GM19193 (cell line): Measurements from ENCODE around the gene MAP6.

Source experiments
- POLR2A ChIP-seq: IDR thresholded peaks from 4 replicates; pipeline ENCODE4 v1.6.1; 2011; ENCODE audit not compliant: insufficient read depth, insufficient read length; ENCODE audit errors: extremely low read depth

Gene MAP6

DNA sequence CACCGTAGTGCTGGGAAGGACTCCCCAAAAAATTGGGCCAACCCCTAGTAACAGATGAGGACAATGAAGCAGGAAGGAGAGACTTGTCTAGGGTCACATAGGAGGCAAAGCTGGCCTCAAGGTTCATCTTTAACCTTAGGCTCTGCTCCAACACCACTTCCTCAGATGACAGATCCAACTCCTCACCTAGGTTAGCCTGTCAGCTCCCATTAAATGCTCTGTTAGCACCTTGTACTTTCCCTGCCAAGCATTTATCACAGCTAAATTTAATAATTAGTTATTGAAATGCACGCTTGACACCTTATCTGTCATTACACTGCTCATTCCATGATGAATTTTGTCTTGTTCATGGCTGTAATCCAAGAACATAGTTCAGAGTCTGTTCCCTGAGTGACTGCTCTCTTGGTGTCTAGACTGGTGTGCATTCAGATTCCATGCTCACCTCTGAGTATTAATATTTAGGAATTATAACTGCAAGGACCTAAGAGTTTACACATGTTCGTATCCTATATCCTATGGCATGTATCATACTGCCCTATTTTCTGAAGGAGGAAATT is 18.6 kb downstream of the MAP6 start:
- no peak for TF ChIP-seq POLR2A

DNA sequence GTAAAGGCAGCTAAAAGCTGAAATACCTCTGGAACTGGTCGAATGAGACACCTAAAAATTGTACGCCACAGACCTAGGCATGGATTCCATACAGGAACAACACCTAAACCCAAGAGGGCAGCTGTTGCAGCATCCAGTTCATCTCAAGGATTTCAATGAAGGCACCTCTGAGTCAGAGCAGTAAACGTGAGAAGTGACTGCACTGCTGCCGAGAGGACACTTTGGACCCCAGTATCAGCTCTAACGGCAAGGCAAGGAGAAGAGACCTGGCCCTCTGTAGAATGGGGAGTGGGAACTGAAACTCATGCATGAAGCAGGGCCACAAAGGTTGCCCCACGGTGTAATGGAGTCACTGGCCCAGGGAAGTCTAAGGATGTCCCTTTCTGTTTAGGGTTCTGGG is 23.9 kb downstream of the MAP6 start:
- TF ChIP-seq POLR2A: no peak

DNA sequence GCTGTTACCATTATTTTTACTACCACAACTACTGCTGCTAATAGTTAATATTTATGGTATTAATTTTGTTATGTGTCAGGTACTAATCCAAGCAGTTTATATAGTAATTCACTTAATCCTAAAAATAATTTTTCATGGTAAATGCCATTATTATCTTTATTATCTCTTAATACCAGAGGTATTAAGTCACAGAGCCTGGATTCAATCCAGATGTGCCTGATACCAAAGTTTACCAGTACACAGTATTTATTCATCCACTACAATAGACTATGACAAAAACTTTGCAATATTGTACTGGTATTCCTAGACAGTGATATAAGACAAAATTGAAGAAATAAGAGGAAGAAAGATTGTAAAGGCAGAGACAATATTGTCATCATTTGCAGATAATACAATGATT is 24.5 kb downstream of the MAP6 start:
- no peak for TF ChIP-seq POLR2A

DNA sequence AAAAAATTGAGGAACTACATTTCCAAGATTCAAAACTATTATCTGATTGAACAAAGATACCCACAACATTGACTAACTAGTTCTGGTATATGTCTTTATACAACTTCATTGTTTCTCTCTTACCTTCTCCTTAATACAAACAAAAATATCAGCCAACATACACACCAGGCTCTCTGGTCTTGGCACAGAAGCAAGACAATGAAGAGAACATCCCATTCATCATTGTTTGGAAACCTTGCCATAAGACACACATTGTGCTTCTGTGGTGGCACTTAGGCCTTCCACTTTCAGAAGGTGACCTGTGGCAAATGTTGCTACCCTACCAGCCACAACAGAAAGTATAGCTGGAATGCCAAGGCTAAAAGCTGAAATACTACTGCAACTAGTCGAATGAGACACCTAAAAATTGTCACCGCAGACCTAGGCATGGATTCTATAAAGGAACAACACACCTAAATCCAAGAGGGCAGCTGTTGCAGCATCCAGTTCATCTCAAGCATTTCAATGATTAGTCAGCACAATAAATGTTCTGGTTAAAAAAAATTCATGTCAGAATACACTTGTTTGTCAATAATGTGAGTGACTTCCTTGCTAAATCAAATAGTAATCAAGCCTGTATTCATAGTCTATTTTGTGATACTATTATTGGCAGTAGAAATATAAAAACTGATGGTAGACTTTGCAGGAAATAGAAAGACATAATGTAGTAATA is 26.3 kb downstream of the MAP6 start:
- no peak for TF ChIP-seq POLR2A

DNA sequence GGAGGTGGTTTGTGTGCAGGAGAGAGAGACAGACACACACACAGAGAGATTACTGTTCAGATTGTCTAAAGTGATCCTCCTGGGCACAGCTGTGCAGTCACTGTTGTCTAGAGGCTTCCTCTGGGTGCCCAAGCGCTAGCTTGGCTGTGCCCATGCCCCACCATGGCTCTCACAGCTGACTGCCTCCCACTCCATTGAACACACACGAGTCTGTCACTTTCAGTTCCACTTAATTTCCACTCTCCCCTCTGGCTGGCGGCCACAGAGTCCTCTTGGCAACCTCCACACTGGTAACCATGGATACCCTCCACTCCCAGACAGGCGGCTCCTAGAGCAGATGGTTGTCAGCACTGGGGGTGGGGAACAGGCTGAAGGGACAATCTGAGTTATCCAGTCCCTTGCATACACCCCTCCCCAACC is 29.1 kb downstream of the MAP6 start:
- TF ChIP-seq POLR2A: no peak

DNA sequence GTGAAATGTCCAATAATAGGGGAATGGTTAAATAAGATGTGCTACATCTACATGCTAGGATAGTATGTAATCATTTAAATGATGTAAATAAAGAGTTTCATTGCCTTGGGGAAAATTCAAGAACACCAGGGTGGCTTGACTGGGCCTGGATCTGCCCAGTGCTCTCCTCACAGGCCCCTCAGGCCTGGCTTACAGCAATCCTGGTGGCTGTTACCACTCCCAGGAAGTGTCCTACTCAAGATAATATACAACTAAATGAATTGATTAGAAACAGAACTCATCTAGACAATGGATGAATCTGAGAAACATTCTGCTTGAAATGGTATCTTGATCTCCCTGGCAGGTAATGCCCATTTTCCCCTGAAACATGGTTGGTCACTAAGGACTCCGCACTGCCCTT is 30.8 kb downstream of the MAP6 start:
- no peak for TF ChIP-seq POLR2A

DNA sequence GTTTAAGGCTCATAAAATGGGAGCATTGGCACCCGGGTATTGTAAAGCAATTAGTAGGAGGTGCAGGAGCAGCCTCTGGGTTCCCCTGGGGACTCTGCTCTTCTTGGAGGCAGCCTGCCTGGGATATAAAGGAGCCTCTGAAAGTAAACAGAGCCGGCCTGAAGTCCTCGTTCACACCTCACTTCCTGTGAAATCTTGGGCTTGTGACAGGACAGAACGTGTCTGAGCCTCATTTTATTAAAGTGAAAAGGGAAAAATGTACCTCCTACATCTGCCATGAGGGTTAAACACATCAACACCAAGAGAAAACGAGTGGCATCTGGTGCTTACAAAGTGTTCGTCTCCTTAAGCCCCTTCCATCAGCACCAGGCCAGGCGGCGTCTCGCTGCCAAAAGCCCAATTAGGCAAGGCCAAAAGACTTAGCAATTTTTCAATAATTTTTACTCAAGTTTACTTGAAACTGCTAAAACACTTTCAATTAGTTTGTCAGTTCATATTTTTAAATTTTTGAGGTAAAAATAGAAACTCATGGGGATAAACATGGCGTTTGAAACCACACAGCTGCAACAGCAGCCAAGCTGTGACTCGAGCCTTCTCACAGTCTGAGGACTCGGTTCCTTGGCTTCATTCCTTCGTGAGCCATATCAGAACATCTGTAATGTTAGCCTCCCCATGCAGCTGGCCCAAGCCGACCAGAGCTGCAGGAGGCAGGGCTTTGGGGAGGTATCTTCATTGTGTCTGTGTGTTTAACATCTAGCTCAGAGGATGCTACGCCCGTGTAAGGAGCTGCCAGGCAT is 33.6 kb downstream of the MAP6 start:
- TF ChIP-seq POLR2A: no peak

DNA sequence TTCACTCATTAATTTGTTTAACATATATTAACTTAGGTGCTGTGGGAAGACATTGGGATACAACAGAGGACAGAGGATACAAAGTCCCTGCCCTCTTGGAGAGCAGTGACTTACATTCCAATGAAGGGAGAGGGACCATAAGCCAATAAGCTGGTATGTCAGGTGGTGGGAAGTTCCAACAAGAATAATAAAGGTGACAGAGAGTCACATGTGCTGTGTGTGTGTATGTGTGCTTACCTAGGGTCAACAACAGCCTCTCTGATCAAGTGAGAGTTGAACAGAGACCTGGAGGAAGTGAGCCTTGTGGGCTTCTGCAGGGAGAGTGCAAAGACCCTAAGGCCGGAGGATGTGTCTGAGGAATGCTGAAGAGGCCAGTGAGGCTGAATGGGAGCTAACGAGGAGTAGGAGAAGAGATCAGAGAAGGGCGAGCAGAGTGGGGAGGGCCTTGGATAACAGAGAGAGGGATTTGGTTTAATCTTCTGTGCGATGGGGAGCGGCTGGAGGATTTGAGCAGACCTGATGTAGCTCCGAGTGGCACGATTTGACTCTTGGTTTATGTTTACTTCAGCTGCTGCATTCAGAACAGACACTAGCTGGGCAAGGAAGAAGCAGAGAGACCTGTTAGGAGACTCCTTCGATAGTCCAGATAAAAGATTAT is 35.3 kb downstream of the MAP6 start:
- TF ChIP-seq POLR2A: no peak

DNA sequence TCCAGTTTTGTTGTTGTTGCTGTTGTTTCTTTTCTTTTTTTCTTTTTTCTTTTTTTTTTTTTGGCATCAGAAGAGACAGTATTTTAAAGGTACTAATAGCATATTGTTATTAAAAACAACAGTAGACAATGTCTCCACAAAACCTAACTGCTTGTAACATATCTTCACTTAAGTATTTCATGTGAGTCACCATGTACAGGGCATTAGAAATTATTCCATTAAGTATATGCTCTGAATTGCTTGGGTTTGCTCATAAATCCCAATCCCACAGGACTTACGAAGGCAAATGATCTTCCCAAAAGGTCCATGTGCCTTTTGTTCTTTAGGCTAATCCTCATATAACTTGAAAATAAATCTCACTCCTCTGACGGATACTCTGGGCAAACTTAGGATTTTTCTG is 35.9 kb downstream of the MAP6 start:
- TF ChIP-seq POLR2A: no peak

DNA sequence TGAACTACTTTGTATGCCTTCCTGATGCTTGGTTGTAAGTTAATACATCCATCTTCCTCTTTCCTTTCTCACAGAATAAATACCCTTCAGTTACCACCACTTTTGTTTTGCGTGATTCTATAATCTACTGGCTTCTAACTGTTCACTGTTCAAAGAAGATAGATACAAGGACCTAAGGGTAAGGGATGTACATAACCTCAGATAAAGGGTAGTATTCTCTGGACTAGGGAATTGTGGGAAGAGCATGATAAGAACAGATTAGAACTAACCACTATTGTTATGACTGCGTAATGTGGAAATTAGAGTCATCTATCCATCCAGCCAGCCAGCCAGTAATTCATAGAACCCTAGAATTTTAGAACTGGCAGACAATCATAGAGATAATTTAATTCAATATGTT is 36.4 kb downstream of the MAP6 start:
- TF ChIP-seq POLR2A: no peak

DNA sequence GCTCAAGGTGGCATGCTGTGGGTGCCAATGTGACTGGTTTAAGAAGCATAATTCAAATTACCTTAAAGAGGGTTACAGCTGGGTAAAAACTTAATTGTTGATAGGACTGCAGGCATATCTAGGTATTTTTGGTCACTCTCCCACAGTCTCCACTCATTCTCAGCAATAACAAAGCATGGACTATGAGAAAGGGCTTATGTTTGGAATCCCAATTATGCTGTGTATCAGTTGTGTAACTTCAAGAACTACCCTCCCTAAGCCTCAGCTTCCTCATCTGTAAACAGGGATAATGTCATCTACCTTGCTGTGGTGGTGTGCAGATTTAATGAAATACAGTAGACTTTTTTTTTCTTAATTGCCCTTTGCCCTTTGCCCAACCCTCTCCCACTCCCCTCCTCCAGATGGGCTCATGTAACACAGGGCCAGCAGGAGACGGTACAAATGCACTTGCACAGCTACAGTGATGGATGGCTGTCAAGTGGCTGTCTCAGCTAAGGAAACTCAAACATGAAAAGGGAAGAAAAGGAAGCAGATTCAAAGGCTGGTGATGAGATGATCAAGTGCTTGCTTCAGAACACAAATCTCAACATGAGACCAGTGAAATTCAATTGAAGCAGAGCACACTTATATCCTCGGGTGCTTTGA is 37.6 kb downstream of the MAP6 start:
- TF ChIP-seq POLR2A: no peak

DNA sequence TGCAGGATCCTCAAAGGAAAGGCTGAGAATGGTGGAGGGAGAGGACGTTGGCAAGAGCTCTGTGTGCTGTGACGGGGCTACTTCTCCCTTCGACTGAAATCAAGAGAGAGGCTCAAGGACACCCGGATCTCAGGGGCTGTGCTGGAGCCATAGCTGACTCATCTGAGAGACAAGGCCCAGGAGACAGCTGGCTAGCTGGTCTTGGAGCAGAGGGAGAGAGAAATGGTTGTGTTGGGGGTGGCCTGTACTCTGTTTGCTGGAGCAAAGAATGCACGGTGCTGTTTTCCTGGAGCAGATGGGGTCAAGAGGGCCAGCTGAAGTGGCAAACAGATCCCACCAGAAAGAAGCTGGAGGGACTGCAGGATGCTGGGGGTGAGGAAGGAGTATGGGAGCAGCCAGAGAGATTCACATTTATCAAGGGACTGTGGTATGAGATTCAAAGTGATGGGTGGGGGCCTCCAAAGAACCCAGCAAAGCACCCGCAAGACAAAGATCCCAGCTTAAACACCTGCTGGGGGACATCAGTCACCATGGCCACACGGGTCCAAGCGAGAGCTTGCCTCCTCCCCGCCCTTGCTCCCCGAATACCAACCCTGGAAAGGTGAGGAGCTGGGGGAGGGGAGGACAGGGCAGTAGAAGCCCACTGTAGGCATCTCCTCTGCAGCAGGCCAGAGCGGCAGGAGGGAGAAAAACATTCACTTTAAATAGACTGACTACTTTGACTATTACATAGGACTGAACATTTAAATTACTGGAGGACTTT is 40.8 kb downstream of the MAP6 start:
- no peak for TF ChIP-seq POLR2A

DNA sequence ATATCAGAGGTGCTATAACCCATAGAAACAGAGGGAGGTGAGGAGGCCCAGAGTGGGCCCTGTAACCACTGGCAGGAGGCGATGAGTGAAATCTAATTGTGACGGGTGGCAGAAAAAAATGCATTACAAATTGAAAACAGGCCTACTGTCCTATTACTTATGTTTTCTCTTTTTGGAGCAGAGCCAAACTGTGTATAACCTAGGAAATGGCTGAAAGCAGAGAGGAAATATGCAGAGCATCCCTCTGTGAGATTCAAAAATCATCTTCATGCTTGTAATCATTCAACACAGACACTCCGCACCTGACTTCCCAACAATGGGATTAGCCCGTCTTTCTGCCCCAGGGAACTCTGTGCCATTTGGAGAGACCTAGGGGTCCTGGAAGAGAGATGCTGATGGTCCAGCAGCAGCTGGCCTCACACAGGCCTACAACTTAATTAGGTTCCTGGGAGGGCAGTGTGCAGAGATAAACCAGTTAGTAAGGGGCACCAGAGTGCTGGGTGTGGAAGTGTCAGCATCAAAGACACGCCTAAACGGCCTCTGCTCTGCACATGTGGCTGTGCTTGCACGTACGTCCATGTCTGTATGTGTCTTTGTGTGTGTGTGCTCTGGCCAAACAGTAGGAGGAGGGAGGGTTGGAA is 41.8 kb downstream of the MAP6 start:
- no peak for TF ChIP-seq POLR2A

DNA sequence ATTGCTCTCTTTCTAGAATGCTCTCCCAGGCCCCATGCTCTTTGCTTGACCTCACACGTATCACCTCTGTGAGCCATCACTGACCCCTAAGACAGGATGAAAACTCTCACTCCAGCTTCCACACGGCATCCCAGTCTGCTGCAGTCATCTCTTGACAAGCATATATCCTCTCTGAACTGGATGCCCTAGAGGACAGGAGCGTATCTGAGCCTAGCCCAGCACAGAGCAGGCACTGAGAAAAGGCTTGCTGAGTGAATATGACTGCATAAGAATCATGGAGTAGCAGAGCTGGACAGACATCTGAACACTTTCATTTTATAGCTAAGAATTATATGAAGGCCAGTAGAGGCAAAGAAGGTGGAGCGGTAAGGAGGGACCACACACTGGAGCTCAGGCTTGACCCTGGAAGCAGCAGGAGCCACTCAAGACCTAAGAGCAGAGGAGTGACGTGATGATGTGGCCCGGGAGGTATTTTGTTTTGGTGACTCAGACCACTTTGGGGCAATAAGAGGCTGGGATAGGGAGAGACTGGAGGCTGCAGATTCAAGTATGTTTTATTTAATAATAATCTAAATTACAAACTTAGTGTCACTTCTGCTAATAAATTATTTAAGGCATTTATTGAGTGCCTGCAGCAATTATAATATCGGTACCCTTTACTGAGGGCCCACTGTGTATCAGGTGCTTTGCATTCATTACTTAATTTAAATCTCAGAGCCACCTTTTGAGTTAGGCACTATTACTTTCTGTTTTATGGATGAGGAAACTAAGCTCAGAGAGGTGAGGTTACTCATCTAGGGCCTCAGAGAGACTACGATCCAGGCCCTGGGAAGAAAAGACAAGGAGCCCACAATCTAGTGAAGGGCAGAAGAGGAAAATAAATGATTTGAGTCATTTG is 42.6 kb downstream of the MAP6 start:
- no peak for TF ChIP-seq POLR2A

DNA sequence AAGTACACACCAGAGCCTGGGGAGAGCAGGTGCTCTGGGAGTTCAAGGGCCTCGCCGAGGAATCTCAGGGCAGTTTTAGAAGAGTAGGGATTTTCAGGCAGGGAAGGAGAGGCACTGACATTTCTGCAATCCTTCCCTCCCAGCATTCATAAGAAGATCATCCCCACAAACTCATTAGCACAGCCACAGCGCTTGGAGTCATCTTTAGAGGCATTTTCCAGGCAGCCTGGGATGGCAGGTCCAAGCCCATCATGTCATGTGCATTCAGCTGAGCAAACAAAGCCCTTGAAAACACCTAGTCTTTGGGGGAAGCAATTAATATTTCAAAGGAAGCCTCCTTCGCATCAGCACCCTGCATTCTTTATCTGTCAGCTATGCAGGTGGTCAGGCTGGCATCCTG is 43.8 kb downstream of the MAP6 start:
- no peak for TF ChIP-seq POLR2A
